GM12878 (cell line): ENCODE results near the gene SMIM44.

Experiments used
- CTCF ChIP-seq, 3 experiments: IDR thresholded peaks in 2 of 3; conservative IDR thresholded peaks in 1 of 3; 2 replicates each; pipeline ENCODE4 v1.5.1; 2011; ENCODE audit warnings: low read depth in 3 of 3, low read length in 3 of 3, mild to moderate bottlenecking in 3 of 3, control low read depth in 2 of 3, moderate library complexity in 2 of 3, inconsistent platforms in 1 of 3, mixed read lengths in 1 of 3; ENCODE audit not compliant: control insufficient read depth in 2 of 3, insufficient read depth in 1 of 3; ENCODE audit errors: extremely low read depth in 1 of 3
- EZH2 ChIP-seq: IDR thresholded peaks from 2 replicates; pipeline ENCODE4 v1.6.1; 2012; ENCODE audit warnings: low read depth, mild to moderate bottlenecking, control low read depth, inconsistent platforms, low read length, borderline replicate concordance; ENCODE audit not compliant: control insufficient read depth
- JUND ChIP-seq: IDR thresholded peaks from 2 replicates; pipeline ENCODE4 v1.6.1; 2012; ENCODE audit warnings: low read depth, mild to moderate bottlenecking, low read length, improper control_type of control experiment, moderate library complexity
- MAX ChIP-seq: IDR thresholded peaks from 2 replicates; pipeline ENCODE4 v1.6.1; 2012; ENCODE audit warnings: low read depth, low read length, improper control_type of control experiment
- MTA2 ChIP-seq: fragments of 450-650 bp; IDR thresholded peaks from 2 replicates; pipeline ENCODE4 v1.6.1; 2016; ENCODE audit warnings: low read depth, mild to moderate bottlenecking, moderate library complexity
- NR2C2 ChIP-seq: IDR thresholded peaks from 2 replicates; pipeline ENCODE4 v1.6.1; 2011; ENCODE audit warnings: borderline replicate concordance, low read depth; ENCODE audit not compliant: control insufficient read depth, insufficient read length
- POLR2AphosphoS5 ChIP-seq: IDR thresholded peaks from 2 replicates; pipeline ENCODE4 v1.6.1; 2011; ENCODE audit warnings: mild to moderate bottlenecking, low read length, inconsistent platforms
- POU2F2 ChIP-seq: IDR thresholded peaks from 3 replicates; pipeline ENCODE4 v1.6.1; 2011; ENCODE audit warnings: low read depth, mild to moderate bottlenecking, low read length, borderline replicate concordance
- TAF1 ChIP-seq: IDR thresholded peaks from 2 replicates; pipeline ENCODE4 v1.6.1; 2011; ENCODE audit warnings: mild to moderate bottlenecking, low read depth, low read length, borderline replicate concordance
- TF ChIP-seq, protein P1 (sequence below): fragments of 450-650 bp; formaldehyde crosslinking; IDR thresholded peaks from 2 replicates; pipeline ENCODE4 v1.5.0; 2022; ENCODE audit warnings: mild to moderate bottlenecking, missing genetic modification characterization
- TF ChIP-seq, protein P2 (sequence below): fragments of 450-650 bp; IDR thresholded peaks from 2 replicates; pipeline ENCODE4 v1.6.1; 2017; ENCODE audit warnings: mild to moderate bottlenecking
- TF ChIP-seq, protein P3 (sequence below): fragments of 450-650 bp; IDR thresholded peaks from 2 replicates; pipeline ENCODE4 v1.6.1; 2017; ENCODE audit warnings: antibody characterized with exemption, mild to moderate bottlenecking, moderate library complexity
- TF ChIP-seq, protein P4 (sequence below): fragments of 450-650 bp; IDR thresholded peaks from 2 replicates; pipeline ENCODE4 v1.6.1; 2016; ENCODE audit warnings: mild to moderate bottlenecking, moderate library complexity, borderline replicate concordance

DNA sequence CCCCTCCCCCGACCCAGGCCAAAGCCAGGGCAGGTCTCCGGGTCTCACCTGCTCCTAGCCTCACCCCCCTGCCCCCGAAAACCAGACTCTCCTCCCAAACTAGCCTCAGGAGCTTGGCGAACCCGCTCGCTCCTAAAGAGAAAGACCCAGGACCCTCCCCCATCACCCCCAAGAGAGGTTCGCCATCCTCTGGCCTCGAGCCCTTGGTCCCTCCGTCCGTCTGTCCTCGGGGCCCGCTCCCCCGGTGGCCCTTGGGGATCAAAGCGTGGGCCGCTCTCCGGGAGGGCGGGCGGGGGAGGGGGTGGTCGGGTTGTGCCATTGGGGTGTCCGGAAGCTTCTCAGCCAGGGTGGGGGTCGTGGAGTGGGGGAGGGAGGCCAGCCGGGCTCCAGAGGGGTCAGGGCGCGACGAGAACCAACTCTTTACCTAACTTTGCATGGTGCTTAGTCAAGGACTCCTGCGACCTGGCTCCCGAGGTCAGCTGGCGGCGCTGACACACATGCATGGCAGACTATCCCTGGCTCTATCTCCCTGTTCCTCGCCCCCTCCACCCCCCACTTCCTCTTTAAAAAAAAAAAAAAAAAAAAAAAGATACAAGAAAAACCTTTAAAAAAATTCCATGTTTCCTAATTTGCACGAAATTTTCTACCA, 18.5 kb downstream of the SMIM44 start:
- TF ChIP-seq CTCF (IDR thresholded peaks at IDR 0.05 in 2 of 3, conservative IDR thresholded peaks at IDR 0.05 in 1 of 3; ENCODE audit: control insufficient read depth in 2 of 3, extremely low read depth in 1 of 3, insufficient read depth in 1 of 3, low read depth in 3 of 3, low read length in 3 of 3) (no peak), NR2C2 (no peak), POU2F2 (no peak), POLR2AphosphoS5 (no peak), EZH2 (no peak), TAF1 (no peak), JUND (no peak), MTA2 (no peak), MAX (no peak)
- TF ChIP-seq, protein P1, sequence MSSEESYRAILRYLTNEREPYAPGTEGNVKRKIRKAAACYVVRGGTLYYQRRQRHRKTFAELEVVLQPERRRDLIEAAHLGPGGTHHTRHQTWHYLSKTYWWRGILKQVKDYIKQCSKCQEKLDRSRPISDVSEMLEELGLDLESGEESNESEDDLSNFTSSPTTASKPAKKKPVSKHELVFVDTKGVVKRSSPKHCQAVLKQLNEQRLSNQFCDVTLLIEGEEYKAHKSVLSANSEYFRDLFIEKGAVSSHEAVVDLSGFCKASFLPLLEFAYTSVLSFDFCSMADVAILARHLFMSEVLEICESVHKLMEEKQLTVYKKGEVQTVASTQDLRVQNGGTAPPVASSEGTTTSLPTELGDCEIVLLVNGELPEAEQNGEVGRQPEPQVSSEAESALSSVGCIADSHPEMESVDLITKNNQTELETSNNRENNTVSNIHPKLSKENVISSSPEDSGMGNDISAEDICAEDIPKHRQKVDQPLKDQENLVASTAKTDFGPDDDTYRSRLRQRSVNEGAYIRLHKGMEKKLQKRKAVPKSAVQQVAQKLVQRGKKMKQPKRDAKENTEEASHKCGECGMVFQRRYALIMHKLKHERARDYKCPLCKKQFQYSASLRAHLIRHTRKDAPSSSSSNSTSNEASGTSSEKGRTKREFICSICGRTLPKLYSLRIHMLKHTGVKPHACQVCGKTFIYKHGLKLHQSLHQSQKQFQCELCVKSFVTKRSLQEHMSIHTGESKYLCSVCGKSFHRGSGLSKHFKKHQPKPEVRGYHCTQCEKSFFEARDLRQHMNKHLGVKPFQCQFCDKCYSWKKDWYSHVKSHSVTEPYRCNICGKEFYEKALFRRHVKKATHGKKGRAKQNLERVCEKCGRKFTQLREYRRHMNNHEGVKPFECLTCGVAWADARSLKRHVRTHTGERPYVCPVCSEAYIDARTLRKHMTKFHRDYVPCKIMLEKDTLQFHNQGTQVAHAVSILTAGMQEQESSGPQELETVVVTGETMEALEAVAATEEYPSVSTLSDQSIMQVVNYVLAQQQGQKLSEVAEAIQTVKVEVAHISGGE (CRISPR knock-in tag): no peak
- TF ChIP-seq, protein P2, sequence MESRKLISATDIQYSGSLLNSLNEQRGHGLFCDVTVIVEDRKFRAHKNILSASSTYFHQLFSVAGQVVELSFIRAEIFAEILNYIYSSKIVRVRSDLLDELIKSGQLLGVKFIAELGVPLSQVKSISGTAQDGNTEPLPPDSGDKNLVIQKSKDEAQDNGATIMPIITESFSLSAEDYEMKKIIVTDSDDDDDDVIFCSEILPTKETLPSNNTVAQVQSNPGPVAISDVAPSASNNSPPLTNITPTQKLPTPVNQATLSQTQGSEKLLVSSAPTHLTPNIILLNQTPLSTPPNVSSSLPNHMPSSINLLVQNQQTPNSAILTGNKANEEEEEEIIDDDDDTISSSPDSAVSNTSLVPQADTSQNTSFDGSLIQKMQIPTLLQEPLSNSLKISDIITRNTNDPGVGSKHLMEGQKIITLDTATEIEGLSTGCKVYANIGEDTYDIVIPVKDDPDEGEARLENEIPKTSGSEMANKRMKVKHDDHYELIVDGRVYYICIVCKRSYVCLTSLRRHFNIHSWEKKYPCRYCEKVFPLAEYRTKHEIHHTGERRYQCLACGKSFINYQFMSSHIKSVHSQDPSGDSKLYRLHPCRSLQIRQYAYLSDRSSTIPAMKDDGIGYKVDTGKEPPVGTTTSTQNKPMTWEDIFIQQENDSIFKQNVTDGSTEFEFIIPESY: no peak
- TF ChIP-seq, protein P3, sequence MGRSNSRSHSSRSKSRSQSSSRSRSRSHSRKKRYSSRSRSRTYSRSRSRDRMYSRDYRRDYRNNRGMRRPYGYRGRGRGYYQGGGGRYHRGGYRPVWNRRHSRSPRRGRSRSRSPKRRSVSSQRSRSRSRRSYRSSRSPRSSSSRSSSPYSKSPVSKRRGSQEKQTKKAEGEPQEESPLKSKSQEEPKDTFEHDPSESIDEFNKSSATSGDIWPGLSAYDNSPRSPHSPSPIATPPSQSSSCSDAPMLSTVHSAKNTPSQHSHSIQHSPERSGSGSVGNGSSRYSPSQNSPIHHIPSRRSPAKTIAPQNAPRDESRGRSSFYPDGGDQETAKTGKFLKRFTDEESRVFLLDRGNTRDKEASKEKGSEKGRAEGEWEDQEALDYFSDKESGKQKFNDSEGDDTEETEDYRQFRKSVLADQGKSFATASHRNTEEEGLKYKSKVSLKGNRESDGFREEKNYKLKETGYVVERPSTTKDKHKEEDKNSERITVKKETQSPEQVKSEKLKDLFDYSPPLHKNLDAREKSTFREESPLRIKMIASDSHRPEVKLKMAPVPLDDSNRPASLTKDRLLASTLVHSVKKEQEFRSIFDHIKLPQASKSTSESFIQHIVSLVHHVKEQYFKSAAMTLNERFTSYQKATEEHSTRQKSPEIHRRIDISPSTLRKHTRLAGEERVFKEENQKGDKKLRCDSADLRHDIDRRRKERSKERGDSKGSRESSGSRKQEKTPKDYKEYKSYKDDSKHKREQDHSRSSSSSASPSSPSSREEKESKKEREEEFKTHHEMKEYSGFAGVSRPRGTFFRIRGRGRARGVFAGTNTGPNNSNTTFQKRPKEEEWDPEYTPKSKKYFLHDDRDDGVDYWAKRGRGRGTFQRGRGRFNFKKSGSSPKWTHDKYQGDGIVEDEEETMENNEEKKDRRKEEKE: no peak
- TF ChIP-seq, protein P4, sequence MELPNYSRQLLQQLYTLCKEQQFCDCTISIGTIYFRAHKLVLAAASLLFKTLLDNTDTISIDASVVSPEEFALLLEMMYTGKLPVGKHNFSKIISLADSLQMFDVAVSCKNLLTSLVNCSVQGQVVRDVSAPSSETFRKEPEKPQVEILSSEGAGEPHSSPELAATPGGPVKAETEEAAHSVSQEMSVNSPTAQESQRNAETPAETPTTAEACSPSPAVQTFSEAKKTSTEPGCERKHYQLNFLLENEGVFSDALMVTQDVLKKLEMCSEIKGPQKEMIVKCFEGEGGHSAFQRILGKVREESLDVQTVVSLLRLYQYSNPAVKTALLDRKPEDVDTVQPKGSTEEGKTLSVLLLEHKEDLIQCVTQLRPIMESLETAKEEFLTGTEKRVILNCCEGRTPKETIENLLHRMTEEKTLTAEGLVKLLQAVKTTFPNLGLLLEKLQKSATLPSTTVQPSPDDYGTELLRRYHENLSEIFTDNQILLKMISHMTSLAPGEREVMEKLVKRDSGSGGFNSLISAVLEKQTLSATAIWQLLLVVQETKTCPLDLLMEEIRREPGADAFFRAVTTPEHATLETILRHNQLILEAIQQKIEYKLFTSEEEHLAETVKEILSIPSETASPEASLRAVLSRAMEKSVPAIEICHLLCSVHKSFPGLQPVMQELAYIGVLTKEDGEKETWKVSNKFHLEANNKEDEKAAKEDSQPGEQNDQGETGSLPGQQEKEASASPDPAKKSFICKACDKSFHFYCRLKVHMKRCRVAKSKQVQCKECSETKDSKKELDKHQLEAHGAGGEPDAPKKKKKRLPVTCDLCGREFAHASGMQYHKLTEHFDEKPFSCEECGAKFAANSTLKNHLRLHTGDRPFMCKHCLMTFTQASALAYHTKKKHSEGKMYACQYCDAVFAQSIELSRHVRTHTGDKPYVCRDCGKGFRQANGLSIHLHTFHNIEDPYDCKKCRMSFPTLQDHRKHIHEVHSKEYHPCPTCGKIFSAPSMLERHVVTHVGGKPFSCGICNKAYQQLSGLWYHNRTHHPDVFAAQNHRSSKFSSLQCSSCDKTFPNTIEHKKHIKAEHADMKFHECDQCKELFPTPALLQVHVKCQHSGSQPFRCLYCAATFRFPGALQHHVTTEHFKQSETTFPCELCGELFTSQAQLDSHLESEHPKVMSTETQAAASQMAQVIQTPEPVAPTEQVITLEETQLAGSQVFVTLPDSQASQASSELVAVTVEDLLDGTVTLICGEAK: no peak
